HCT116 (cell line): ENCODE results near the gene SCG3. TPM values are rescaled to one million over a fixed set of nuclear protein-coding genes. Genes with fewer than 3 reads are reported as not detected.

Experiments used
- CEBPB ChIP-seq: IDR thresholded peaks from 2 replicates; pipeline ENCODE4 v1.6.1; 2012; ENCODE audit warnings: low read depth
- EGR1 ChIP-seq: IDR thresholded peaks from 2 replicates; pipeline ENCODE4 v1.6.1; 2012; ENCODE audit warnings: low read depth
- FOSL1 ChIP-seq: IDR thresholded peaks from 2 replicates; pipeline ENCODE4 v1.6.1; 2012; ENCODE audit warnings: low read depth
- POLR2A ChIP-seq: IDR thresholded peaks from 2 replicates; pipeline ENCODE4 v1.7.0; 2011; ENCODE audit warnings: borderline replicate concordance; ENCODE audit not compliant: insufficient read depth, insufficient read length; ENCODE audit errors: extremely low read depth
- RAD21 ChIP-seq: IDR thresholded peaks from 2 replicates; pipeline ENCODE4 v1.6.1; 2012; ENCODE audit warnings: low read depth, mild to moderate bottlenecking
- REST ChIP-seq: IDR thresholded peaks from 2 replicates; pipeline ENCODE4 v1.6.1; 2012; ENCODE audit warnings: low read depth
- YY1 ChIP-seq: IDR thresholded peaks from 2 replicates; pipeline ENCODE4 v1.6.1; 2011; ENCODE audit warnings: low read length, low read depth, moderate library complexity, mild to moderate bottlenecking; ENCODE audit not compliant: insufficient replicate concordance; ENCODE audit errors: extremely low read depth
- ZBTB33 ChIP-seq: IDR thresholded peaks from 2 replicates; pipeline ENCODE4 v1.6.1; 2011; ENCODE audit warnings: mild to moderate bottlenecking, low read length, moderate library complexity; ENCODE audit not compliant: insufficient replicate concordance; ENCODE audit errors: extremely low read depth
- total RNA-seq: library from RNA; stranded (reverse); gene quantifications from one replicate; pipeline ENCODE4 v1.2.1, GENCODE V29; 2021; ENCODE audit not compliant: unreplicated experiment

SCG3 gene
- total RNA-seq, 1 experiment from 2014 or later, result not detected

- TF ChIP-seq REST, result no peak
- TF ChIP-seq CEBPB, result no peak
- no peak for TF ChIP-seq POLR2A
- TF ChIP-seq YY1, result no peak
- no peak for TF ChIP-seq FOSL1
- TF ChIP-seq EGR1, result no peak
- no peak for TF ChIP-seq ZBTB33
- no peak for TF ChIP-seq RAD21
- TF ChIP-seq, all 23 proteins: peak for 0
Measured at GRCh38 chr15:51724673-51725072, 43.4 kb downstream of the SCG3 start (continued).
